Measurements from ENCODE around the gene OLFM3. TPM values are rescaled to one million over a fixed set of nuclear protein-coding genes. Genes with fewer than 3 reads are reported as not detected.

The OLFM3 gene
- total RNA-seq, 1 donor from 2014 or later, result not detected

DNA sequence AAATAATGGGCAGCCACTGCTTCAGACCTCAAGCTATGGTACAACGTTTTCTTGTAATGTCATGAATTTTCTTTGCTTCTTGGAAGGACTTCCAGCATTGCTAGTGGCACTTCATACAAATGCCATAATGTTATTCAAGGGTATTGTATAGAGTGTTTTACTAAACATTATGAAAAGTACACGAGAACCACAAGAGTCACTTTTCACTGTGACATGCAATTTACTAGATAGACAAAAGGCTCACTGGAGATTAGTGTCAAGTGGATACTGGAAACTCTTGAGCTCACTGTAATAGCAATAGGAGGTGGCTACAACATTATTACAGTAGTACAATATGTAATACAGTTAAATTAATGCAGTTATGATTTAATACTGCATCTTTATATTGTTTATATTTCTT lies 5.3 kb upstream of the OLFM3 start:
- Histone ChIP-seq H3K36me3 (no peaks in the 10 kb centered on the region), H3K27me3 (ENCODE audit: low read depth) (peaks cover 10% of the 10 kb centered on the region), H3K4me1 (no peaks in the 10 kb centered on the region), H3K27ac (replicated peaks) (no peak overlapping the region), H3K4me3 (no peak overlapping the region), H3K9me3 (replicated peaks) (no peaks in the 10 kb centered on the region)
- intact Hi-C loops (cut with micrococcal nuclease), result no loop called here
- TF ChIP-seq, protein P1, sequence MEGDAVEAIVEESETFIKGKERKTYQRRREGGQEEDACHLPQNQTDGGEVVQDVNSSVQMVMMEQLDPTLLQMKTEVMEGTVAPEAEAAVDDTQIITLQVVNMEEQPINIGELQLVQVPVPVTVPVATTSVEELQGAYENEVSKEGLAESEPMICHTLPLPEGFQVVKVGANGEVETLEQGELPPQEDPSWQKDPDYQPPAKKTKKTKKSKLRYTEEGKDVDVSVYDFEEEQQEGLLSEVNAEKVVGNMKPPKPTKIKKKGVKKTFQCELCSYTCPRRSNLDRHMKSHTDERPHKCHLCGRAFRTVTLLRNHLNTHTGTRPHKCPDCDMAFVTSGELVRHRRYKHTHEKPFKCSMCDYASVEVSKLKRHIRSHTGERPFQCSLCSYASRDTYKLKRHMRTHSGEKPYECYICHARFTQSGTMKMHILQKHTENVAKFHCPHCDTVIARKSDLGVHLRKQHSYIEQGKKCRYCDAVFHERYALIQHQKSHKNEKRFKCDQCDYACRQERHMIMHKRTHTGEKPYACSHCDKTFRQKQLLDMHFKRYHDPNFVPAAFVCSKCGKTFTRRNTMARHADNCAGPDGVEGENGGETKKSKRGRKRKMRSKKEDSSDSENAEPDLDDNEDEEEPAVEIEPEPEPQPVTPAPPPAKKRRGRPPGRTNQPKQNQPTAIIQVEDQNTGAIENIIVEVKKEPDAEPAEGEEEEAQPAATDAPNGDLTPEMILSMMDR (IDR thresholded peaks at IDR 0.05; ENCODE audit: borderline replicate concordance), result no peak
- no peak for DNase-seq

DNA sequence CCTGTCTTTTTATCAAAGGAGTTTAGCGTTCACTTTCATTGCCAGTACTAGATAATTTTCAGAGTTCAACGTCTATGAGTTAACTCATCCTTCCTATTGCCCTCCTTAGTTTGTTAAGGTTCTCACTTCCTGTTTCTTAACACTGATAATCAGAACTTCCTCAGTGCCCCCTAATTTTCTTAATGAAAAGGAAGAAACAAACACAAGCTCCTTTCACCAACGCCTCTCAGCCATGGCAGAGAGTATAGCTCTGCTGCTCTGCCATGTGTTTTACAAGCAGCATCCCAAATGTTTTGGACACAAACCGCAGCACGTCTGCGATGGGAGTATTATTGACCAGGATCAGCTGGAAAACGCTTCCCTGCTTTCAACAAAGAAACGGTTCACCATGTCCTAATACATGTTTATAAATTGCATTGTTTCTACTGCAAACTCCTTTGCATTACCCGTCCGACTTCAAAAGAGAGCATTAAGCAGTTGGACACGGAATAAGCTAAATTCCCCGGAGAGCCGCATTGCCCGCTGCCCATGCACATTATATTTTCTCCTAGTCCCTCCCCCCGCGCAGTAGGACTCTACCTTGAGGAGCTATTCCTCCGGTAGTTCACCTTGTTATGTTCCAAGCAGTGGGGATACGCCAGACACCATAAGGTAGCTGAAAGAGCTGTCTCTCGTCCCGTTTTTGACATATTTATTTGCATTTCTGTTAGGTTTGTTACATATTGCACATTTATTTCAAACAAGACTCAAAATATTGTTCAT lies 561 bp downstream of the OLFM3 start:
- H3K36me3 ChIP-seq, result no peaks in the 10 kb centered on the region
- H3K4me1 ChIP-seq, result peaks cover 8% of the 10 kb centered on the region
- peak overlapping the region; percentile 21 for H3K4me3 ChIP-seq
- intact Hi-C loops (cut with micrococcal nuclease), result no loop called here
- H3K27me3 ChIP-seq (ENCODE audit: low read depth), result peaks cover 38% of the 10 kb centered on the region
- DNase-seq, result no peak
- H3K27ac ChIP-seq (replicated peaks), result no peak overlapping the region
- H3K9me3 ChIP-seq (replicated peaks), result no peaks in the 10 kb centered on the region
- TF ChIP-seq, protein P1 (IDR thresholded peaks at IDR 0.05; ENCODE audit: borderline replicate concordance), result no peak

DNA sequence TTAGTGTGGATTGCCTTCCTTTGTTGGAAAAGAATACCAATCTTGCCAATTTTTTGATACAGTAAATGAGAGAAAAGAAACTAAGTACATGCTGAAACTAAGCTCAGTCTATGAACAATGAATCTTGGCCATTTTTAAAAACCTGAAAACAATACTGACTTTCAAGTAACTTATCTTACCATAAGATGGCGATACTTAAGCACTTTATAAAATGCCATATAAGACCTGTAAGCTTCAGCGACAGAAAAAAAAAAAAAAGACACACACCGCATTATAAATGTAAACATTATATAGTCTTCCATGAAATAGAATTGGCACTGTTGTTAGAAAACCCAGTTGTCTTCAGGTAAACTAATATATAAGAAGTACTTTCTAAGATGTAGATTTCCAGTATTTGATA lies 3.0 kb downstream of the OLFM3 start:
- H3K27me3 ChIP-seq (ENCODE audit: low read depth), result peaks cover 38% of the 10 kb centered on the region
- DNase-seq, result no peak
- no peaks in the 10 kb centered on the region for H3K9me3 ChIP-seq (replicated peaks)
- no peak overlapping the region for H3K4me3 ChIP-seq
- no peaks in the 10 kb centered on the region for H3K36me3 ChIP-seq
- peaks cover 8% of the 10 kb centered on the region for H3K4me1 ChIP-seq
- TF ChIP-seq, protein P1 (IDR thresholded peaks at IDR 0.05; ENCODE audit: borderline replicate concordance), result no peak
- no peak overlapping the region for H3K27ac ChIP-seq (replicated peaks)
- intact Hi-C loops (cut with micrococcal nuclease), result no loop called here

DNA sequence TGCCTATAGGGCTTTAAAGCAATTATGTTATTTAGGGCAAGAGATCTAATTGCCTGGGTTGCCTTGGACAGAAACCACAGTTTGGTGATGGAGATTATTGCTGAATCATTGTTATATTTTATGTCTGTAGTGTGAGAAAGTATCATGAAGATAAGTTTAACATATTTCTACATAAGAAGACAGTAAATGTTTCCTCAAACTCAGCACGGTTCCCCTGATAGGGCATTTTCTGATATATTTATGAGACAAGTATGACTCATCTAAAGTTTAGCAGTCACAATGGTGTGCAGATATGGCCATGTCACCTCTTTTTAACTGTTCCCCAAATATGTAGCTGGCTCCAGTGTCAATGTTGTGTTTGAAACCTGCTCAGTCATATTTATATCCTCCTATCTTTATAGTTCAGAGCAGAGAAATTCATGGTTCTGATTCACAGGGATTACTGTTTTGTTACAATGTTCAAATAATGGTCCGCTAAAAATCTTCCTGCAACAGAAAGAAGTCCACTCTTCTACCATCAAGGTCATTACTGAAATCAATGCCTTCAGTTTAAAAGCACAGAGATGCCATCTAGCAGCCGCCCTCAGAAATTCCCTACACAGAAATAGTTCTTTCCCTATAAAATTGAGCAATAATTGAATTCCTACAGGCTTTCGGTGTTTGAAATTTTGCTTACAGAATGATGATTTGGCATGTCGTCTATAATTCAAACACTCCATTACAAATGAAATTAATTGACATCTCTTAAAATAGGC lies 3.7 kb downstream of the OLFM3 start:
- H3K4me1 ChIP-seq, result peaks cover 8% of the 10 kb centered on the region
- TF ChIP-seq, protein P1 (IDR thresholded peaks at IDR 0.05; ENCODE audit: borderline replicate concordance), result no peak
- H3K36me3 ChIP-seq, result no peaks in the 10 kb centered on the region
- intact Hi-C loops (cut with micrococcal nuclease), result no loop called here
- no peaks in the 10 kb centered on the region for H3K9me3 ChIP-seq (replicated peaks)
- H3K27me3 ChIP-seq (ENCODE audit: low read depth), result peaks cover 38% of the 10 kb centered on the region
- DNase-seq, result no peak
- no peak overlapping the region for H3K27ac ChIP-seq (replicated peaks)
- H3K4me3 ChIP-seq, result no peak overlapping the region

DNA sequence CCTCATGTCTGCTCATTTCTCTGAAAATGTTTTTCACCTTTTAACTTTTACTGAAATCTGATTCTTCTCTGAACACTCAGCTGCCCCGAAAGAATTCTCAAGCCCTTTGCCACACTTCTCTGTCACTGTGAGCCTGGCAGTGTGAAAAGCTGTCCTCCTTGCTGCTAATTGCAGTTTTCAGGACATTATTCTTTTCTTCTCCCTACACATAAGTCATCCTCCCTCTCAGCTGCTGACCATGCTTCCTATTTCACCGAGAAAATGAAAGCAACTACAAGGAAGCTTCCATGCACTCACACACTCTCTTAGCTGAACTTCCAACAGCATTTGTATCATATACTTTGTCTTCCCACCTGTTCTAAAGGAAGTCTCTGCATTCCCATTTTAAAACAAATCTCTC lies 15.8 kb downstream of the OLFM3 start:
- intact Hi-C loops (cut with micrococcal nuclease), result no loop called here
- Histone ChIP-seq H3K36me3 (no peaks in the 10 kb centered on the region), H3K4me1 (no peaks in the 10 kb centered on the region), H3K4me3 (no peak overlapping the region), H3K27me3 (ENCODE audit: low read depth) (no peaks in the 10 kb centered on the region), H3K27ac (replicated peaks) (no peak overlapping the region), H3K9me3 (replicated peaks) (no peaks in the 10 kb centered on the region)
- no peak for DNase-seq
- TF ChIP-seq, protein P1 (IDR thresholded peaks at IDR 0.05; ENCODE audit: borderline replicate concordance), result no peak

Measured in left ventricle myocardium inferior (tissue), 1 donor.